Measurements from ENCODE around the gene MAML1.

DNA sequence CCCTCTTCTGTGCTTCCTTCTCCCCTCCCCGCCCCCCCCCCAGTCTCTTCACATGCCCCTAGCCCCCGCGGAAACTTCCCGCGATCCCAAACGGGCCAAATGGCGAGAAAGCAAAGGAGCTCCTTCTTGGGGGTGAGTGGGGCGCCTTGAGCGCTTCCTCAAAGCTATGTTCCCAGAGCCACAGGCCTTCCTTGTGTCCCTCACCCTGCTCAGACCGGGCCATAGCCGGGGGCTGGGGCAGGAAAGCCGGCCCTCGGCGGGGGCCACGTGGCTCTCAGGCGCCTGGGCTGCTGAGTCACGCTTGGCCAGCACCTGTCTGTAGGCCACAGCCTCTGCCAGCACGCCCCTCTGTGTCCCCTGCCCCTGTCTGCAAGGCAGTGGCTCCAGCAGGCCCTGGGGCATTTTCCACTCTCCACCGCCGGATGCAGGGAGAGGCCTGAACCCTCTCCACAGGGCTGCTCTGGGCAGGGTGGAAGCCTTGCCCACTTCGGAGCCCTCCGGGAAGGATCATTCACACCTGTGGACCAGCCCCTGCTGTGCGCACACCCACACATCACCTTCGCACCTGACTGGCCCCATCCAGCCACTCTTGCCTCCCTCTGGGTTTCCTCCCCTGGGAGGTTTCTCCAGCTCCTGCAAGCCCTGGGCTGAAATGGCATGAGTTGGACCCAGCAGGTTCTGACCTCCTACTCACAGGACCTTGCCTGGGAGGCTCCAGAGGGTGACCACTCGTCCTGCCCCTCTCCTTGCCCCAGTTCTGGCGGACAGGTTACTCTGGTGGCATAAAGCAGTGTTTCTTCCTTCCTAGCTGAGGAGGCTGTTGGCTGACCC, 86.9 kb downstream of the MAML1 start:
- TF ChIP-seq, protein P1, sequence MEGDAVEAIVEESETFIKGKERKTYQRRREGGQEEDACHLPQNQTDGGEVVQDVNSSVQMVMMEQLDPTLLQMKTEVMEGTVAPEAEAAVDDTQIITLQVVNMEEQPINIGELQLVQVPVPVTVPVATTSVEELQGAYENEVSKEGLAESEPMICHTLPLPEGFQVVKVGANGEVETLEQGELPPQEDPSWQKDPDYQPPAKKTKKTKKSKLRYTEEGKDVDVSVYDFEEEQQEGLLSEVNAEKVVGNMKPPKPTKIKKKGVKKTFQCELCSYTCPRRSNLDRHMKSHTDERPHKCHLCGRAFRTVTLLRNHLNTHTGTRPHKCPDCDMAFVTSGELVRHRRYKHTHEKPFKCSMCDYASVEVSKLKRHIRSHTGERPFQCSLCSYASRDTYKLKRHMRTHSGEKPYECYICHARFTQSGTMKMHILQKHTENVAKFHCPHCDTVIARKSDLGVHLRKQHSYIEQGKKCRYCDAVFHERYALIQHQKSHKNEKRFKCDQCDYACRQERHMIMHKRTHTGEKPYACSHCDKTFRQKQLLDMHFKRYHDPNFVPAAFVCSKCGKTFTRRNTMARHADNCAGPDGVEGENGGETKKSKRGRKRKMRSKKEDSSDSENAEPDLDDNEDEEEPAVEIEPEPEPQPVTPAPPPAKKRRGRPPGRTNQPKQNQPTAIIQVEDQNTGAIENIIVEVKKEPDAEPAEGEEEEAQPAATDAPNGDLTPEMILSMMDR (conservative IDR thresholded peaks at IDR 0.05; ENCODE audit: low read length), result no peak
- TF ChIP-seq EZH2phosphoT487 (IDR thresholded peaks at IDR 0.05; ENCODE audit: borderline replicate concordance), result no peak

Measured in Loucy (cell line).